HUDEP-2 (cell line): ENCODE results near the gene SLC13A2.

Experiments used
- DNase-seq, 76 experiments: peaks; one replicate each; lab custom pipeline; 2025; ENCODE audit not compliant: unreplicated experiment in 76 of 76; lab: John Stamatoyannopoulos, UW

SLC13A2 gene

GRCh38 chr17:28470266-28470913 is 3.1 kb upstream of the SLC13A2 start:
- DNase-seq, result no peak

GRCh38 chr17:28470914-28471366 is 2.5 kb upstream of the SLC13A2 start:
- no peak for DNase-seq

GRCh38 chr17:28471531-28472342 is 1.7 kb upstream of the SLC13A2 start:
- DNase-seq, result no peak

- DNase-seq, result no peak
These were observed 460 bp upstream of the SLC13A2 start for GRCh38 chr17:28472871-28473497.

GRCh38 chr17:28474111-28474531 is 677 bp downstream of the SLC13A2 start:
- DNase-seq, result no peak

GRCh38 chr17:28475151-28475900 is 1.9 kb downstream of the SLC13A2 start:
- DNase-seq, result no peak

GRCh38 chr17:28476076-28476865 is 2.8 kb downstream of the SLC13A2 start:
- no peak for DNase-seq

GRCh38 chr17:28477928-28478327 is 4.5 kb downstream of the SLC13A2 start:
- no peak for DNase-seq

- no peak for DNase-seq
These were observed 5.5 kb downstream of the SLC13A2 start for GRCh38 chr17:28478712-28479615.

- no peak for DNase-seq
These were observed 6.8 kb downstream of the SLC13A2 start for GRCh38 chr17:28480278-28480677.

GRCh38 chr17:28480799-28481571 is 7.5 kb downstream of the SLC13A2 start:
- no peak for DNase-seq

- no peak for DNase-seq
These were observed 9.2 kb downstream of the SLC13A2 start for GRCh38 chr17:28482551-28483199.

GRCh38 chr17:28484296-28484695 is 10.9 kb downstream of the SLC13A2 start:
- no peak for DNase-seq

- no peak for DNase-seq
These were observed 11.6 kb downstream of the SLC13A2 start for GRCh38 chr17:28485049-28485448.

- DNase-seq, result no peak
These were observed 14.6 kb downstream of the SLC13A2 start for GRCh38 chr17:28487881-28488532.

GRCh38 chr17:28488533-28489276 is 15.3 kb downstream of the SLC13A2 start:
- no peak for DNase-seq

- DNase-seq, result no peak
These were observed 17.8 kb downstream of the SLC13A2 start for GRCh38 chr17:28491286-28491685.
